Measurements from ENCODE around the gene ARL8B.

DNA sequence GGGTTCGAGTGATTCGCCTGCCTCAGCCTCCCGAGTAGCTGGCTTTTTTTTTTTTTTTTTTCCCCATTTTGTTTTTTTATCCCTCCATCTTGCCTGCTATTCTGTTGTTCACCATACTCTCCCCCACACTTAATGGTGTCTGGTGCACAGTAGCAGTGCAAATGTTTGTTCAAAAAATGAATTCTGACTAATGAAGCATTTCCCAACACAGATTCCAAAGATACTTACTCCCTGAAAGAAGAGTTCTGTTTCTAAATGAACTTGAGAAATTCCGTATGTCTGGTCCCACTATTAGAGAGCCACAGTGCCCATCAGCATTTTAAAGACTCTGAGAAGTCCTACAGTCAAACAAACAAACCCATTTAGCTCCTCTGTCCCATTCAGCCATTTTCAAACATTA is 74.9 kb downstream of the ARL8B start:
- TF ChIP-seq KDM1A (IDR thresholded peaks at IDR 0.05; ENCODE audit: borderline replicate concordance), result no peak
- TF ChIP-seq POLR2A (IDR thresholded peaks at IDR 0.05; ENCODE audit: low read depth, low read length), result no peak
- TF ChIP-seq ZNF274 (IDR thresholded peaks at IDR 0.05; ENCODE audit: insufficient read depth, insufficient read length), result no peak
- TF ChIP-seq, protein P1, sequence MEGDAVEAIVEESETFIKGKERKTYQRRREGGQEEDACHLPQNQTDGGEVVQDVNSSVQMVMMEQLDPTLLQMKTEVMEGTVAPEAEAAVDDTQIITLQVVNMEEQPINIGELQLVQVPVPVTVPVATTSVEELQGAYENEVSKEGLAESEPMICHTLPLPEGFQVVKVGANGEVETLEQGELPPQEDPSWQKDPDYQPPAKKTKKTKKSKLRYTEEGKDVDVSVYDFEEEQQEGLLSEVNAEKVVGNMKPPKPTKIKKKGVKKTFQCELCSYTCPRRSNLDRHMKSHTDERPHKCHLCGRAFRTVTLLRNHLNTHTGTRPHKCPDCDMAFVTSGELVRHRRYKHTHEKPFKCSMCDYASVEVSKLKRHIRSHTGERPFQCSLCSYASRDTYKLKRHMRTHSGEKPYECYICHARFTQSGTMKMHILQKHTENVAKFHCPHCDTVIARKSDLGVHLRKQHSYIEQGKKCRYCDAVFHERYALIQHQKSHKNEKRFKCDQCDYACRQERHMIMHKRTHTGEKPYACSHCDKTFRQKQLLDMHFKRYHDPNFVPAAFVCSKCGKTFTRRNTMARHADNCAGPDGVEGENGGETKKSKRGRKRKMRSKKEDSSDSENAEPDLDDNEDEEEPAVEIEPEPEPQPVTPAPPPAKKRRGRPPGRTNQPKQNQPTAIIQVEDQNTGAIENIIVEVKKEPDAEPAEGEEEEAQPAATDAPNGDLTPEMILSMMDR (IDR thresholded peaks at IDR 0.05 in 2 of 3, conservative IDR thresholded peaks at IDR 0.05 in 1 of 3; ENCODE audit: control insufficient read depth in 2 of 3, extremely low read depth in 1 of 3, insufficient read depth in 1 of 3, low read depth in 3 of 3, low read length in 3 of 3), result no peak
- TF ChIP-seq EZH2 (IDR thresholded peaks at IDR 0.05; ENCODE audit: borderline replicate concordance, control insufficient read depth, low read depth, low read length), result no peak
- TF ChIP-seq CEBPB (IDR thresholded peaks at IDR 0.05; ENCODE audit: borderline replicate concordance in 1 of 2, low read depth in 2 of 2, low read length in 2 of 2), result no peak
- no peak for TF ChIP-seq CHD1 (IDR thresholded peaks at IDR 0.05; ENCODE audit: low read depth, low read length)

All from GM12878 (cell line).